Ishikawa (cell line): ENCODE measurements around the gene BTNL2.

Source experiments
- CEBPB ChIP-seq: IDR thresholded peaks from 2 replicates; pipeline ENCODE4 v1.6.1; 2012
- CREB1 ChIP-seq: IDR thresholded peaks from 2 replicates; pipeline ENCODE4 v1.6.1; 2012; ENCODE audit warnings: low read depth
- EGR1 ChIP-seq: IDR thresholded peaks from 2 replicates; pipeline ENCODE4 v1.6.1; 2012
- EP300 ChIP-seq: IDR thresholded peaks from 2 replicates; pipeline ENCODE4 v1.6.1; 2012; ENCODE audit warnings: borderline replicate concordance
- NFIC ChIP-seq: IDR thresholded peaks from 2 replicates; pipeline ENCODE4 v1.6.1; 2012
- RAD21 ChIP-seq: IDR thresholded peaks from 2 replicates; pipeline ENCODE4 v1.6.1; 2012; ENCODE audit warnings: low read depth
- TCF12 ChIP-seq: IDR thresholded peaks from 2 replicates; pipeline ENCODE4 v1.6.1; 2012; ENCODE audit warnings: low read depth
- YY1 ChIP-seq: IDR thresholded peaks from 2 replicates; pipeline ENCODE4 v1.6.1; 2012; ENCODE audit warnings: low read depth
- TF ChIP-seq, protein P1 (sequence below): IDR thresholded peaks from 2 replicates; pipeline ENCODE4 v1.6.1; 2012

DNA sequence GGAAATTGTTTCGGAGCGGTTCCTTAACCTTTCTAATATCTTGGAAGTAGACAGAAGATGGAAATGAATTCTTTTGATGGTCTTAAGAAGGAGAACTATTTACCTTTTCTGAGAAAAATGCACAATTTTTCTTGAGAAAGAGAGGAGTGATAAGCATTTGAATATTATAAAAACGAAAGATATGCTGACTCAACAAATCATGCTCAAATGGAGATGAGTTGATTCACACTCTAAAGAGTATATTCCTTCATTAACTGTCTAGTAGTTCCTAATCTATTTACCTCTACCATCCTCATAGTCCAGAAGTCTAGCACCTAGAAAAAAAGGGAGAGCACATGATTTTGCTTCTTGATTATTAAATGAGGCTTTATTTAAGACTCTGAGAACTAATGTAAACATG lies 39.3 kb downstream of the BTNL2 start:
- TF ChIP-seq EP300 = no peak
- no peak for TF ChIP-seq RAD21
- TF ChIP-seq TCF12 = no peak
- TF ChIP-seq, protein P1, sequence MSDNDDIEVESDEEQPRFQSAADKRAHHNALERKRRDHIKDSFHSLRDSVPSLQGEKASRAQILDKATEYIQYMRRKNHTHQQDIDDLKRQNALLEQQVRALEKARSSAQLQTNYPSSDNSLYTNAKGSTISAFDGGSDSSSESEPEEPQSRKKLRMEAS = no peak
- no peak for TF ChIP-seq CEBPB
- TF ChIP-seq NFIC = no peak
- no peak for TF ChIP-seq CREB1
- TF ChIP-seq EGR1 = no peak
- no peak for TF ChIP-seq YY1
